Activated CD8-positive, alpha-beta memory T cell treated with anti-CD3 and anti-CD28 coated beads for 48 hours (primary cell): ENCODE measurements around the gene LMO7.

Experiments
- DNase-seq, 3 experiments: peaks; one replicate each; pipeline ENCODE4 v3.0.0-alpha.2; 2020; ENCODE audit warnings: low read depth in 2 of 3, low spot score in 2 of 3

LMO7 gene

DNA sequence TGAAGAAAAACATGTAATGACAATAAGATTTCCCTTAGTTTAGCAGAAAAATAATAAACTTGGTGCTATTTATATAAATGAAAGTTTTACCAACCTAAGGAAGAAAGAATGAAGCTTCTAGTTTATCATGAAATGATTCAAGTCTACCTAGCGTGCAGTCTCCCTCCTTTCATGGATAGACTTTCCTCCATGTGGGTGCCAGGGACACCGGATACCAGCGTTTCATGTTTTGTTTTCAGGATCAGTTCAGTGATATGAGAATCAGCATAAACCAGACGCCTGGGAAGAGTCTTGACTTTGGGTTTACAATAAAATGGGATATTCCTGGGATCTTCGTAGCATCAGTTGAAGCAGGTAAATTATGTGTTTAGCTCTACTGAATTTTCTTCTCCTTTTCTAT is 196.7 kb downstream of the LMO7 start:
- DNase-seq, result no peak

DNA sequence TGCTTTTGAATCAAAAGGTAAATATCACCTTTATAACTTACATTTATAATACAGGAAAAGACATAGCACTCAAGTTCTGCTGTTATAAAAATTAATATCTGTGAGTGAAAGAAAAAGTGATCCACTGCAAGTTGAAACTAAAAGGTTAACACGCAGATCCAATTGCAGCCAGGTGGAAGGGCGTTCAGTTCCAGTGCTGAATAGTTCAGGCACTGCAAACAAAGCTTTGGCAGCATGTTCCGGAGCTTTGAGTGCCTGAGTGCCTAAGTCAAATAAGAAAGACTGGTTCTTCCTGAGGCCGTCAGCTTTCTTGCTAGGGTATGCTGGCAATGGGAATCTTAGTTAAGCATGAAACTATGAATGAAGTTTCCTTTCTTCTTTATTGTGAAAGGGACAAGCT is 200.3 kb downstream of the LMO7 start:
- no peak for DNase-seq

GRCh38 chr13:75838366-75839005 is 202.4 kb downstream of the LMO7 start:
- no peak for DNase-seq

- no peak for DNase-seq
These were observed 203.3 kb downstream of the LMO7 start for GRCh38 chr13:75839406-75839805.

DNA sequence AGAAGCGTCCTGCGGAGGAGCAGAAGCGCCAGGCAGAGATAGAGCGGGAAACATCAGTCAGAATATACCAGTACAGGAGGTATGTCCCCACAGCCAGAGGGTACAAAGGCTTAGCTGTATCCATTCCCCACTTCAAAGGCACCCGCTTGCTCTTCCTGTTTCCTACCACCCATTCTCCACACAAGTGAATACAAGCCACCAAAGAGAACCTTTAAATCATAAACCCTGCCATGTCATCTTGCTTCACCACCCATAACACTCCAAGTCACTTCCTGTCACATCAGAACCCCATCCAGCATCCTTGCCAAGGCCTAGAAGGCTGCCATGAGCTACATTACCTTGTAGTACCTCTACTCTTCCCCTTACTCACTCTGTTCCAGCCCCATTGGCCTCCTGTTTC is 205.8 kb downstream of the LMO7 start:
- DNase-seq, result no peak

DNA sequence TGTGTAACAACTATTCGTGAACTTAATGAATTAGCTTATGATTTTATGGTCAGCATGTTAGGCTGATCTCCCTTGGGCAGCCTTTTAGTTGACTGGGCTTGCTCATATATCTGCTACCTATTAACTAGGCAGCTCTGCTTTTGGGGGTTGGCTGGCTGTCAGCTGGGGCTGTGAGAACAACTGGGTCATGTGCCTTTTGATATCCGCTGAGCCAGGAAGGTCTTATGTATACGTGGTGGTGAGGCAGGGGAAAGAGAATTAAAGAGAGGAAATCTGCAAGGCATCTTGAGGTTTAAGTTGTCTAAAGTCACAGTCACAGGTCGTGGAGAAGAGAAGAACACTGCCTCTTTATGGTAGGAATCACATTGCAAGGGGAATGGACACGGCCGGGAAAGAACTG is 206.9 kb downstream of the LMO7 start:
- no peak for DNase-seq

DNA sequence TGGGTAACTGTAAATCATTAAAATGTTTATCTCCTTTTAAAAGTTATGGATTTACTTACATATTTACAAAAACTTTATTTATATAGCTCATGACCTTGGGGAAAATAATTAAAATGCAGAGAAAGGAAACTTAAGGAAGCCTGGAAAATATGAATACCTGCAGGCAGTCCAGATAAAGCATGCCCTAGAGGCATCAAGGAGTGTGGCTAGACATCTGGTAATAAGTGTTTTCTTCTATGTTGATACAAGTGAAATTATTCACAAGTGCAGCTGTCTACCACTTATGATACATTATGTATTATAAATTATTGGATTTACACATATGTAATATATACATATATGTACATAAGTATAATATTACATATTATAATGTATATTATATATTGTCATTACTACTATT is 207.9 kb downstream of the LMO7 start:
- no peak for DNase-seq

GRCh38 chr13:75847588-75847987 is 211.5 kb downstream of the LMO7 start:
- DNase-seq, result no peak

DNA sequence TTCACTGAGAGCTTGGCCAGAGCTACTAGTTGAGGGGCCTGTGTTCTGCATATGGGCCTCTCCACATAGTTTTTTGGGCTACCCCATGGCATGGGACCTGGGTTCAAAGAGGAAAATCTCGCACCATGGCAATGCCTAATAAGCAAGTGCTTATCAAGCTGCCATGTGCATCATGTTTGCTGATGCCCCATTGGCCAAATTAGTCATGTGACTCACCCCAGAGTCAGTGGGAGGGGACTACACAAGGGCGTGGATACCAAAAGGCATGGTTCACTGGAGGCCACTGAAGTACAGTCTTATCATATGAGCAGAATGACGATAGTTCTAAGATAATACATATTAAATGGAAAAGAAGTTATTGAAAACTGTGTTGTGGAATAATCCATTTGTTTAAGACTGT is 214.8 kb downstream of the LMO7 start:
- DNase-seq, result no peak

GRCh38 chr13:75855216-75855615 is 219.1 kb downstream of the LMO7 start:
- no peak for DNase-seq

GRCh38 chr13:75855847-75856246 is 219.7 kb downstream of the LMO7 start:
- no peak for DNase-seq

DNA sequence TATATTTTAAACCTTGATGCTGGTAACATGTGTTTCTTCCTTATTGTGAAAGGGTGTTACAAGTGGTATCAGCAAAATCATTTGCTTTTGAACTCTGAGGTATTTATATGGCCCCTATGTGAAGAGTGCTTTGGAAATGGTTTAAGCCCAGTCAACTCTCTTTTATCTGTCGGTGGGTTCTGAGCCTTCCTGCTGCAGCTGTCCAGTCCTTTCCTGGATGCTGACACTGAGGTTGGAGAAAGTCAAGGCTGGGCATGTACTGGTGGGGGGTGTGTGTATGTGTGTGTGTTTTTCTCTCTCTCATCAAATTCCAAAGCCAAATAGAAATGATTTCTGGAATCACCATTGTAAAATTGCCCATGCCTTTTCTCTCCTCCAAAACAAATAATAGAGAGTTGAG is 221.2 kb downstream of the LMO7 start:
- DNase-seq, result no peak

DNA sequence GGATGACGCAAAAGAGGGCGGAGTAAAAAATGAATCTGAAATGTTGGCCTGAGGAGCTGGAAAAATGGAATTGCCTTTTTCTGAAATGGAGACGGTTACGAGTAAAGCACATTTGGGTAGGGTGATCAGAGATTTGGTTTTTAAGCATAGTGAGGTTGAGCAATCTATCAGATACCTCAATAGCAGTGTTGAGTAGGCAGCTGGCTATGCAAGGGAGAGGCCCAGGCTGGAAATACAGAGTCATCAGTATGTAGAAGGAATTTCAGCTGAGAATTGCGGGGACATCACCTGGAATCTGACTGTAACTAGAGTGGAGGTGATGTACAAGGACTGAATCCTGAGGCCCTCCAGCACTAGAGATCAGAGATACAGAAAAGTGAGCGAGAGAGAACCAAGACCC is 224.8 kb downstream of the LMO7 start:
- DNase-seq, result no peak

DNA sequence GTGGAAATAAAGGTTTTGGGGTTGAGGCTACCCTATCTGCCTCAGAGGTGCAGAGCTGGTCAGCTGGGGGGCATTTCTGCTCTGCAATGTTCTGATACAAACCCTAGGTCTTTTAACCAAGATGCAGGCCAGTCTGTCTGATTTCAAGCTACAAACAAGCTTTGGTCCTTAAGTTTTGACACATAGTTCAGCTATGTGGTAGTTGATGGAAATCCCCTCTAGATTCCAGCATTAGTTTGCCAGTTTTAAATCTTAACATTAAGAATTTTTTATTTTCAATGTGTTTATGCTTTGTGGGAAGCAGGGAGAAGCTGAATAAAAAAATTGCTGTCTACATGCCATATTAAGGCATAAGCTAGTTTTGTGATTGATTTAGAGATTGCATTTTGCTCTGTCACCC is 225.7 kb downstream of the LMO7 start:
- no peak for DNase-seq

DNA sequence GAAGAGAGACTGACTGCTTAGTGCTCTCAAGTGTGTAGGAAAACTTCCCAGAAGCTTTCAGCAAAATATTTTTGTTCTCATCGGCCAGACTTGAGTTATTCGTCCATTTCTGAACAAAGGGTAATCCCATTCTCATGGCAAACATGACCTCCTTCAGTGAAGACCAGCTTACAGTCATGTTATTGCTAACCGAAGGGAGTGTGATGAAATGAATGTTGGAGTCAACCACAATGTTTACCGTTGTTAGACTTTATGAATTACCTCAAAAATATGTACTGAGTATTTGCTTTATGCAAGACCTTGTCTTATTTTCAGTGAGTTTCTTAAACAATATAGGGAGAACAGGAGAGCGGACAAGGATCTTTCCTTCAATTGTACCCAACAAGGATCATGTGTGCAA is 228.6 kb downstream of the LMO7 start:
- DNase-seq, result no peak

DNA sequence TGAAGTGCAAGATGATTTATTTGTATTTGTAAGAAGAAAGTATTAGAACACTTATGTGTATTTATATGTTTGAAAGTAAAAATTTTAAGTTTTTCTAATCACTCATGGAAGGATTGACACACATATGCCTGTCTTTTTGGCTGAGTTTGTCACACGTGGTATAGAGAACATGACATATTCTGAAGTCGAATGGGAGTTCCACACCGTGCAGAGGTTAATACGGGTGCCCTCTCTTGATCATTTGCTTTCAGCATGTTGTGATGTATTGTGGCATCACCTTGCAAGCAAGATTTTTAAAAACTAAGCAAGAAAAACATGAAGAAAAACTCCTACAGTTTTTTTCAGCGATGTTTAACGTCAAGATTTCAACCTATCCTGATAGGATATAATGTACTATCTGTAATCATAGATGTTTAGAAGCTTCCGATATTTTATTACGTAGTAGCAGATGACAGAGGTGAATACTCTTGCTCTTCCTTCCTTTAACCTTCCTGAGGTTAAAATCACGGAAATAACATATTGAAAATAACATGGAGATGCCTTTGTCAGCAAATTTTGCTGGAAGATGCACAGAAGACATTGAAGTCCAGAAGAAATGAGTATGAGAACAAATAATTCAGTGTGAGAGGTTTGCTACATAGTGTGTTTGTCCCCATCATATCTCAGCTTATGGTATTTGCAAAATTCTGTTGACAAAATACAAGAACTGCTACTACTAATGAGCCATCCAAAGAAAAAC is 231.4 kb downstream of the LMO7 start:
- no peak for DNase-seq

- no peak for DNase-seq
These were observed 233.9 kb downstream of the LMO7 start for GRCh38 chr13:75869981-75870380.

- DNase-seq, result no peak
These were observed 234.3 kb downstream of the LMO7 start for GRCh38 chr13:75870397-75870903.

- no peak for DNase-seq
These were observed 234.9 kb downstream of the LMO7 start for GRCh38 chr13:75871059-75871458.

- no peak for DNase-seq
These were observed 236.8 kb downstream of the LMO7 start for GRCh38 chr13:75872980-75873379.

- no peak for DNase-seq
These were observed 237.4 kb downstream of the LMO7 start for GRCh38 chr13:75873494-75873893.

DNA sequence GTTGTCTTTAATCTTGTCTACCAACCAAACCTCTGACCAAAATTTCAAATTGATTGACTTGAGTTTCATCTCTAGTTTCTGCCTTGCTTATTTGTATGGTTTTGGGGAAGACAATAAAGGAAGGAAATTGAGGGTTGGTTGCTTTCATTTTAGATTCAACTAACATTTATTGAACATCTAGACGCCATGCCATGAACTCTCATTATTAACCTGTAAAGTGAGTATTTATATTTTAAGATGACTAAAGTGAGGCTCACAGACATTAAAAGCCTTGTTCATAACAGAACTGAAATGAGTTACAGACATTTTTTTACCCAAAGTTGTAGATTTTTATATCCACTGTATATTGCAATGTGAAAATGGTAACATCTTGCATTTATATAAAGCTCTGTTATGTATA is 239.3 kb downstream of the LMO7 start:
- DNase-seq, result no peak
